B cell (primary cell): ENCODE measurements around the gene POFUT1.

Experiments used
- CTCF ChIP-seq: fragments of 200-600 bp; IDR thresholded peaks from one replicate; pipeline ENCODE4 v1.8.0; 2022; ENCODE audit warnings: antibody characterized with exemption, mild to moderate bottlenecking
- EZH2 ChIP-seq: IDR thresholded peaks from 2 replicates; pipeline ENCODE4 v1.6.1; 2012; ENCODE audit warnings: borderline replicate concordance, low read depth, mild to moderate bottlenecking, moderate library complexity, low read length; ENCODE audit not compliant: insufficient read depth, poor library complexity, severe bottlenecking

DNA sequence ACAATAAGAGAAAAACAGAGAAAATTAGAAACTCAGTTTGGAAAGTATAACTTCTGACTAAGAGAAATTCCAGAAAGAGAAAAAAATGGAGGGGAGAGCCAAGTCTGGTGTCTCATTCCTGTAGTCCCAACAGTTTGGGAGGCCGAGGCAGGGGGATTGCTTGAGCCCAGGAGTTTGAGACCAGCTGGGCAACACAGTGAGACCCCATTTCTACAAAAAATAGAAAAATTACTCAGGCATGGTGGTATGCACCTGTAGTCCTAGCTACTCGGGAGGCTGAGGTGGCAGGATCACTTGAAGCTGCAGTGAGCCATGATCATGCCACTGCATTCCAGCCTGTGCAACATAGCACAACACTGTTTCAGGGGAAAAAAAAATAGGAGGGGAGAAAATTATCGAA is 66.7 kb downstream of the POFUT1 start:
- TF ChIP-seq CTCF (no peak), EZH2 (no peak)
